AG04450 (cell line): ENCODE data around the gene MPDZ. TPM values are rescaled to one million over a fixed set of nuclear protein-coding genes. Genes with fewer than 3 reads are reported as not detected.

Experiments used
- CTCF ChIA-PET: fragments of 300-600, 350-600 bp; formaldehyde crosslinking; extraction: SDS; loops from one replicate; lab custom pipeline; 2022; ENCODE audit warnings: antibody characterized with exemption, inconsistent platforms; lab: Charles Lee
- POLR2A ChIA-PET: fragments of 350-600 bp; formaldehyde crosslinking; extraction: SDS; loops from one replicate; lab custom pipeline; 2021; ENCODE audit warnings: antibody characterized with exemption, inconsistent platforms; lab: Yijun Ruan, JAX
- DNase-seq: peaks from one replicate; pipeline ENCODE4 v3.0.0-alpha.2; 2011; ENCODE audit warnings: low read depth, low spot score
- H3K27ac ChIP-seq: one replicate; pipeline ENCODE4 v1.5.1; 2012; ENCODE audit warnings: low read depth, low read length, control low read depth
- H3K27me3 ChIP-seq: one replicate; pipeline ENCODE4 v1.6.0; 2012; ENCODE audit warnings: low read length; ENCODE audit not compliant: control insufficient read depth, insufficient read depth
- H3K4me3 ChIP-seq: 2 replicates; pipeline ENCODE4 v1.5.1; 2011; ENCODE audit warnings: mild to moderate bottlenecking, low read depth, low read length, control low read depth
- H3K9me3 ChIP-seq: 2 replicates; pipeline ENCODE4 v1.5.1; 2012; ENCODE audit warnings: low read length; ENCODE audit not compliant: control insufficient read depth, insufficient read depth
- polyA plus RNA-seq: library from polyadenylated mRNA; depleted of rRNA; stranded (reverse); fragments of >200 nt; gene quantifications from 2 replicates; pipeline ENCODE4 v1.2.3, GENCODE V29; 2011
- TF ChIP-seq, protein P1 (sequence below): IDR thresholded peaks from 2 replicates; pipeline ENCODE4 v1.5.1; 2011; ENCODE audit warnings: low read depth, low read length, control low read depth, inconsistent platforms

The MPDZ gene
- polyA plus RNA-seq, 1 experiment = 31.6 TPM

DNA sequence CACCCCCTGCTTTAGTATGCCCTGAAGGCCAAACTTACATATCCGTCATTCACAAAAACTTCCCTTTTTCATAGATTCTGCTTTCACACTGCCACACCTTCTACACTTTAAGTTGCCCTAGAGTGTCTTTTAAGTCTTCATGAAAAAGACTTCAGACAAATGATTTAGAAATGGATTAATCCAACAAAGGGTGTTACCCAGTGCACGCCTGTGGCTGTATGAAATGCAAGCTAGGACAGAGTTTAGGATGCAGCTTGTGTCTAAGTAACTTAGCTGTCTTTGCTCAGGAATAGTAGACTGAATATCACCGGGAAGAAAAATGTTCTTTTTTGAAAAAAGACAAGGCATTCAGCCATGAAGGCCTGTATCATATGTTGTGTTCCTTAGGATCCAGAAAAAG is 210.0 kb downstream of the MPDZ start:
- TF ChIP-seq, protein P1, sequence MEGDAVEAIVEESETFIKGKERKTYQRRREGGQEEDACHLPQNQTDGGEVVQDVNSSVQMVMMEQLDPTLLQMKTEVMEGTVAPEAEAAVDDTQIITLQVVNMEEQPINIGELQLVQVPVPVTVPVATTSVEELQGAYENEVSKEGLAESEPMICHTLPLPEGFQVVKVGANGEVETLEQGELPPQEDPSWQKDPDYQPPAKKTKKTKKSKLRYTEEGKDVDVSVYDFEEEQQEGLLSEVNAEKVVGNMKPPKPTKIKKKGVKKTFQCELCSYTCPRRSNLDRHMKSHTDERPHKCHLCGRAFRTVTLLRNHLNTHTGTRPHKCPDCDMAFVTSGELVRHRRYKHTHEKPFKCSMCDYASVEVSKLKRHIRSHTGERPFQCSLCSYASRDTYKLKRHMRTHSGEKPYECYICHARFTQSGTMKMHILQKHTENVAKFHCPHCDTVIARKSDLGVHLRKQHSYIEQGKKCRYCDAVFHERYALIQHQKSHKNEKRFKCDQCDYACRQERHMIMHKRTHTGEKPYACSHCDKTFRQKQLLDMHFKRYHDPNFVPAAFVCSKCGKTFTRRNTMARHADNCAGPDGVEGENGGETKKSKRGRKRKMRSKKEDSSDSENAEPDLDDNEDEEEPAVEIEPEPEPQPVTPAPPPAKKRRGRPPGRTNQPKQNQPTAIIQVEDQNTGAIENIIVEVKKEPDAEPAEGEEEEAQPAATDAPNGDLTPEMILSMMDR = no peak
- POLR2A ChIA-PET = no interaction called here

DNA sequence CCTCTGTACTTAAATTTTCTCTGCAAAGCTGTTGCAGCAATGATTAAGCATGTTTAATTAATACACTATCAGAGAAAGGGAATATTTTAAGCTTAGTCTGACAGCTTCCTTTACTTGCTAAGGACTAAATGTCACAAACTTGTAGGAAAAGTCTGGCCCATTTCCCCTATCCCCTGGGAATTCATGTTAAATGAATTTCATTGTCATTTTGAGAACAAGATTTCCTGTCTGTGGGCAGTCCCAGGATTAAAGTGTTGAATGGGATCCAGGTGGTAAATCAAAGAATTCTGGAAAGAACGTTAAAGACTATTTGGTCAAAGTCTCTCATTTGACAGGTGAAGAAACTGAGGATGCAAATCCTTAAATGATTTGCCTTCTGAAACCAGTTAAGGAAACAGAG is 214.8 kb downstream of the MPDZ start:
- DNase-seq = no peak
- CTCF ChIA-PET = interaction anchor here (0.7 kb wide), 1 partner anchor 24 kb away, joined by 7 read pairs; no protein-coding TSS in a partner anchor
- no peaks in the 10 kb centered on the region for H3K27me3 ChIP-seq
- TF ChIP-seq, protein P1 = no peak
- no peak overlapping the region for H3K27ac ChIP-seq
- POLR2A ChIA-PET = no interaction called here
- no peaks in the 10 kb centered on the region for H3K9me3 ChIP-seq
- H3K4me3 ChIP-seq = no peak overlapping the region

More for the DNA sequence above, 210.0 kb downstream of the MPDZ start:
- Histone ChIP-seq H3K9me3 (no peaks in the 10 kb centered on the region), H3K4me3 (no peak overlapping the region), H3K27ac (no peak overlapping the region), H3K27me3 (no peaks in the 10 kb centered on the region)
- DNase-seq = no peak
- CTCF ChIA-PET = no interaction called here

DNA sequence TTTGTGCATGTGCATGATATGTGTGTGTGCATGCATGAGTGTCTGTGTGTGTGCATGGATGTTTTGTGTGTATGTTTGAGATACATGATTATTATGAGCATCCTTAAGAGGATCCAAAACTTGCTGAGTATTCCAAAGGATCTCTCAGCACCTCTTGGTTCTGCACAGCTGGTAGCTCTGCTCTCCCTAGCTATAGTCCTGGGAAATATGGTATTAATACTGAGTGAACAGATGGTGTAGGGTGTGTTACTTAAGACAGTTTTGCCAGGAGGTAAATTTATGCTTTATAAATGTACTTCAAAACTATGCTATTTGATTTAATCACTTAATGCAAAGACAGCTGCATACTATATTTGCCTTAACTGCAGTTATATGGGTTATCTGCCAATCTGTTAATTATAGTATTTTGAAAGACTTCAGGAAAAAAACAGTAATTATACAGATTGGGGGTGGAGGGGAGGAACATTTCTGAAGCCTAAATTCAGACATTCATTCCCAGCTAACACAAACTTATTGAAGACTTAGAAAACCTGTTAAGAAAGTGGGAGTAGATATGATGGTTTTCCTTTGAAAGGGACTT is 215.5 kb downstream of the MPDZ start:
- H3K27ac ChIP-seq = no peak overlapping the region
- no peak for DNase-seq
- CTCF ChIA-PET = no interaction called here
- no peaks in the 10 kb centered on the region for H3K9me3 ChIP-seq
- H3K27me3 ChIP-seq = no peaks in the 10 kb centered on the region
- TF ChIP-seq, protein P1 = no peak
- POLR2A ChIA-PET = no interaction called here
- H3K4me3 ChIP-seq = no peak overlapping the region

DNA sequence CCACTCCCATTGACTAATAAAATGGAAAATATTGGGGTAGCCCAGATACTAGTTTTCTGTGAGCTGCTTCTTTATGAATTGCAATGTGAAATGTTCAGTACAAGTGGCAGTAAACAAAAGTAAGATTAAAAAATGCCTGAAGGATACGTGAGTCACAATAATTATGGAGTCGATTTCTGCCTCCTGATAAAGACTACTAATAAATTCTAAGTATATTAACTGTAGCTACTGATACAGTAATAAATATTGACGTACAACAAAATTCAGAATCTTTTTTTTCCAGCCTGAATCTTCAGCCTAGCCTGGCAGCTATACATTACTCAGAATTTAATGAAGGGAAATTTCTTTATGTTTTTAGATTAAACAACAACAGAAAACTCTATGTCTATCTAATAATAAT is 218.1 kb downstream of the MPDZ start:
- H3K27ac ChIP-seq = no peak overlapping the region
- H3K27me3 ChIP-seq = no peaks in the 10 kb centered on the region
- no peak overlapping the region for H3K4me3 ChIP-seq
- no peaks in the 10 kb centered on the region for H3K9me3 ChIP-seq
- DNase-seq = no peak
- ChIA-PET CTCF (interaction anchor here (0.6 kb wide), 1 partner anchor 25 kb away, joined by 4 read pairs; no protein-coding TSS in a partner anchor), POLR2A (no interaction called here)
- TF ChIP-seq, protein P1 = no peak
